Dermis blood vessel endothelial cell (primary cell): Measurements from ENCODE around the gene KCNC4. TPM values are rescaled to one million over a fixed set of nuclear protein-coding genes. Genes with fewer than 3 reads are reported as not detected.
A peak's percentile ranks its signal among the peaks of the same experiment; 100 is the strongest.

Source experiments
- DNase-seq: peaks from one replicate; pipeline ENCODE4 v3.0.0; 2010
- total RNA-seq: library from RNA; depleted of rRNA; stranded (reverse); fragments of >200 nt; gene quantifications from 2 replicates; pipeline ENCODE4 v1.2.3, GENCODE V29; 2014

Gene KCNC4
- total RNA-seq, result 5.1 and 5.8 TPM in 2 replicates

DNA sequence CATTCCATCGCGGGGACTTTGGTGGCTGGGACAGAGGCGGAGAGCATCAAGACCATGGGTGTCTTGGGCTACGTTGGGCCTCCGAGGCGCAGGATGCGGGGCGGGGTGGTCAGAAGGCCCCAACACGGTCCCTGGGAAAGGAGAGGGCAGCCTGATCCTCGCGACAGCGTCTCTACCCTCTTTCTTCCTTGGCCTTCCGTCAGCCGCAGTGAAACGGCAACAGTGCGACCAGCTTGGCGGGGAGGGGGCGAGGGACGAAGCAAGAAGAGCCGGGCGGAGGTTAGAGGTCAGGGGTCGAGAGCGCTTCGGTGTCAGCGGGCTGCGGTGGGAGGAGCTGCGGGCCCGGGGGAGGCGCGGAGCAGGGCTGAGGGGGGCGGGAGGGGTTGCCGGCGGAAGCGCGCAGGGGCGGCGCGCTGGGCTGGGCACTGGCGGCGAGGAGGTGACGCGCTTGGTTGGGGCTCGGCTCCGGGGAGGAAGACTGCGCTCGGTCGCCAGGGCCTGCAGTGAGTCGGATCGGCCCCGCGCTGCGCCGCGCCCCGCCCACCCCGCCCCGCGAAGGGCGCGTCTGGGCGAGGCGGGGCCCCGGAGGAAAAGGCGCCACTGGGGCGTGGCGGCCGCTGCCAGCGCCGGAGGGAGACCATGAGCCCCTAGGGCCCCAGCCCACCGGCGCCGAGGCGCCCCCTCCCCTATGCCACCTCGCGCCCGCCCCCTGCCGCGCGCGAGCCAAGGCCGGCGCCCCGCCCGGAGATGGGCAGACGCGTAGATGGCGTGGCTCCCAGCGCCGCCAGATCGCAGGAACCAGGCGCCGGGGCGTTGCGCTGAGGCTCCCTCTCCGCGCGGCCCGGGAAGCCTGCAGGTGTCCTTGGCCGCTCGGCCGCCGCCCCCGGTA lies at the start of gene KCNC4:
Gene KCNC4, plus strand, starts transcription at position 600 of the 889 bp plus-strand sequence. CDS start 1,186 bp downstream, outside the sequence.
- DNase-seq, result peak; percentile 82

DNA sequence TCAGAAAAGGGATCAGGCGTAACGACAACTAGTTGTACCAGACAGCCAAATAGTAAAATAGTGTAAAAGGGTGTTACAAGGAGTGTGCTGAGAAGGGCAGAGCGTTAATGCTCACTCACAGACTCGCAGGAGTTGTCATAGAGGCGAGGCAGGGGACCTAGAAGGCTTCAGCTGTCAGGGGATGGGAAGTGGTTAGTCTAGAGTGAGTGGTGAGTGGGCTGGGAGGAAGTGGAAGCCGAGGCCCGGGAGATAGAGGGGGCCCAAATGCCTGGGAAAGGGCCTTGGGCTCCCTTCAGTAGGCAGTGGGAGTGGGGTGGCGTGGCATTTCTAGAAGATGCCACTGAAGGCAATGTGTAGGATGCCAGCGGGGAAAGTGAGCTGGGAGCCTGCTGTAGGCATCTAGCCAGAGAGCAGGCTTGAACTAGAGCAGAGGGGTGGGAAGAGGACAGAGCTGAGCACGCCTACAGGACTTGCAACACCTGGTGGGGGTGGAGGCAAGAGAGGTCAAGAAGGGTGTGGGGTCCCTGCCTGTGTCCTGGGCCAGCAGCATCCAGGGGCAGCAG lies 49.5 kb upstream of the KCNC4 start:
- no peak for DNase-seq

DNA sequence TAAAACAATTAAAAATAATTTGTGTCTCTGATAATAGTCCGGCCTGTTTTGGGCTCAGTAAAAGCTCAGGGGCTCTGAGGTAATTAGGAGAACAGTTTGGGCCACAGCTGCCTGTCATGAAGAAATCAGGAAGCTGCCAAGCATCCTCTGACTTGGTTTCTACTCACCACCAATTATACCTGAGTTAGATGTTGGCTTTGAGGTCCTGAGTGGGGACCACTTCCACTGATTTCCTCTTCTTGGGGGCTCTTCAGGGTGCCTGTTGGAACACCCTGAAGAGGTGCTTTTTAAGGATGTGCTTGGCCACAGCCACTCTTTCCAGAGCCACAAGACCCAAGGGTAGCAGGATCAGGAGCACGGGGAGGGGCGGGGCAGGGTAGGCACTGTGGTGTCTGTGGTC lies 48.9 kb upstream of the KCNC4 start:
- no peak for DNase-seq

DNA sequence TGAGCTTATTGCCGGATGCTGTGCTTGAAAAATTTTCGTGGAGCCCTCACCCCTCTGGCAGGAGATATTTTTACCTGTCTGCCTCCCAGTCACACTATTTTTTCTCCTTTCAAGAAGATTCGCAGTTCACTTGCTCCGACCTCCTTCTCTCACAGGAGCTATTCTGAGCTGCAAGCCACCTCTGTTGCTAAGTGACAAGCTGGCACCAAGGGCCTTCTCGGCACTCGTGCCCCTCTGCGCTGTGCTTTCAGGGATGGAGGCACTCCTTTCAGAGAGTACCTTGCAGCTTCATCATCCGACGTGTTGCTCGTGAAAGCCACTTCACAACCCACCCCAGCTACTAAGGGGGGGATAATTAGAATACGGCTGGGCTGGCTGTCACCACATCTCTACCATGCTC lies 48.3 kb upstream of the KCNC4 start:
- no peak for DNase-seq

DNA sequence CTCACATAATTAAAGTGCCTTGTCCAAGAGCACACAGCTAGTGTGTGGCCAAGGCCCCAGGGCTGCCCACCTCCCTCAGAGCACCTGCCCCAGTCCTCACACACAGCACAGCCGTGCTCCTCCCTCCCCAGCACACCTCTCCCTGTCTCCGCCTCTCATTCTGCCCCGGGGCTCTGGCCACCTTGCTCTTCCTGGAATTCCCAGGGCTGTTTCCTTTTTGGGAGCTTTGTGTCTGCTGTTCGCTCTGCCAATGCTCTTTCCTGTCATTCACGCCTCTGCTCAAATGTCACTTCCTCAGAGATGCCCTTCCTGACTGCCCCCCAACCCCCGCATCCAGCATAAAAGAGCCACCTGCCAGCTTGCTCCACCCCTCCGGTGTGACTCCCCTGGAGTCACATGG lies 46.5 kb upstream of the KCNC4 start:
- DNase-seq, result peak; percentile 25

DNA sequence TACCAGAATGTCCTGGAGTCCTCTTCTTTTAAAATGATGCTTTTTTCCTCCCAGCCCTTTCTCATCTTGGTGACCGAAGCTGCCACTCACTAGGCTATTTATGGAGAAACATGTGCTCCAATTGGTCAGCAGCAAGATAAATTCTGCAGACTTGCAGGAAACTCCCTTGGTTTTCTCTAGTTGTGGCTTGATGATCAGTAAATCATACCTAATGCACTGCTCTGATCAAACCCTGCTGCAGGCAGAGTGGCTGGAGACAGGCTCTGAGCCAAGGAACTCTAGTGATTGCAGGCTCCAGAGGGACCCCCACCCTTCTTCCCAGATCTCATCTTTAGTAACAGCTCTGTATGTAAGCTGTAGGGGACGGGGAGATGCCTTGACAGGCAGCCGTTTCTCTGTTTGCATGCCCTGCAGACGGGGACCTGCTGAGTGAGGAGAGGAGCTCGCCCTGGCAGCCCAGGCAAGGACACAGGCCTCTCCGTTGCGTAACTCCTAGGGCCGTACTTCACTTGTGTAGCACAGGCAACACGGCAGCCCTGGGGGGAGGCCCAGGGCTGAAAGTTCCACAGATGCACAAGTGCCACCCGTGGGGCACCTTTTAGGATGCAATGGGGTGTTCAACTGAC lies 45.3 kb upstream of the KCNC4 start:
- DNase-seq, result no peak

DNA sequence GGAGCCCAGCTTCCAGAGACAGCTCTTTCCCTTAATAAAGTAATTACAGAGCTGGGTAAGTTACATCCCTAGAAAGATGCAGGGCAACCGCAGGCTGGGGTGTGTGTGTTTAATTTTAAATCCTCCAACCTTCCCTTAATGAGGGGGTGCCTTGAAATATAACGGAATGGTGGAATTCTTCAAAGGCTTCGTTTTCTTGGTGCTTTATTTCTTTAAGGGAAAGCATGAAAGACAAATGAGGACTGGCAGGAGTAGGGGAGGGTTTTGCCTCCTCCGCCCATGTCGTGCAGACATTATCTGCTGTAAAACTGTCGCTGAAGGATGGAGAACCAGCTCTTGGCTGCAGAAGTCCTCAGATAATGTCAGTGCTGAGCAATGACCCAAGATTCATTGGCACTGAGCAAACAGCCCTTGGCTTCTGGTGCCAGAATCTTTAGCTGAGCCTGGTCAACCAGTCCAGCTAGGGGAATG lies 44.3 kb upstream of the KCNC4 start:
- no peak for DNase-seq

DNA sequence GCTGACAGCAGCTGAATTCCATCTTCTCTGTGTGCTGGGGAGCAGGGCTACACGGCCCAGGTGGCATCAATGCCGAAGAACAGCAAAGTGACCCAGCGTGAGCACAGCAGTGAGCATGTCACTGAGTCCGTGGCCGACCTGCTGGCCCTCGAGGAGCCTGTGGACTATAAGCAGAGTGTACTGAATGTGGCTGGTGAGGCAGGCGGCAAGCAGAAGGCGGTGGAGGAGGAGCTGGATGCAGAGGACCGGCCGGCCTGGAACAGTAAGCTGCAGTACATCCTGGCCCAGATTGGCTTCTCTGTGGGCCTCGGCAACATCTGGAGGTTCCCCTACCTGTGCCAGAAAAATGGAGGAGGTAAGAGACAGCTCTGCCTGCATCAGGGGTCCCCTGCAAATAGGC lies 43.3 kb upstream of the KCNC4 start:
- DNase-seq, result no peak

DNA sequence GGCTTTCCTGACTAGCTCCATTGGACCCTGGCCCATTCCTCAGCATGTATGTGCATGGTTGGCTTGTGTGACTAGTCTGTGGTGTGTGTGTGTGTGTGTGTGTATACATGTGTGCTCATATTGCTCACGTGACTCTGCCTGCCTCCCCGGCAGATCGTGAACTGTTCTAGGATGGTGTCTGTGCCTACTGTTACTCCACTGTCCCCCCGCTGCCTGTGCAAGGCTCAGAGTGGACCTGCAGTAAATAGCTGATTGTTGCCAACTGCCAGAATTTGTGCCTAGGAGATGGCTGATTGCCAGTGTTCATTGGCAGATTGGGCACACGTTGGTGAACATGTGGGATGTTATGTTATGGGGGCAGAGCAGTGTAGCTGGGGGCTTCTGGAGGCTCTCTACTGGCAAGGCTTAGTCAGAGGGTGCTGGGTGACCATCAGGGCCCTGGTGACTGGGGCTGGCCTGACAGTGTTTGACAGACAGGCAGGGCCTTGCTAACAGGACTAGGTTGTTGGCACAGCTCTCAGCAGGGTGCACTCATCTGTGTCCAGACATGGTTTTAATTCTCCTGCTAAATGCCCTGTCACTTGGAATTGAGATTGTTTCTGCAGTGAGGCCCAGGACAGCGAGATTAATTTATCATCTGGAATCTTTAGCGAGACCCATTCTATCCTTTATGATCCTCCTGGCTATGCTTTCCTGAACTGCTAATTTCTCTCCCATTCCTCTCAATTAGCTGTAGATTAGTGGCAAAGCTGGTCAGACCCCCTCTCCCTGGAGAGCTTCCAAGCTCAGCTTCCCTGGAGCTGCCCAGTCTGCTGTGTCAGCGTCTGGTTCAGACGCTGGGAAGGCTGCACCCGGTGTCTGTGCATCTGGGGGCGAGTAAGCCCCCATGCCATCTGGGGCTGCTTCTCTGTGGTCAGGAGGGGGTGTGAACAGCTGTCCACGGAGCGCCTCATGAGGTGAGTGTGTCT lies 39.1 kb upstream of the KCNC4 start:
- DNase-seq, result no peak

DNA sequence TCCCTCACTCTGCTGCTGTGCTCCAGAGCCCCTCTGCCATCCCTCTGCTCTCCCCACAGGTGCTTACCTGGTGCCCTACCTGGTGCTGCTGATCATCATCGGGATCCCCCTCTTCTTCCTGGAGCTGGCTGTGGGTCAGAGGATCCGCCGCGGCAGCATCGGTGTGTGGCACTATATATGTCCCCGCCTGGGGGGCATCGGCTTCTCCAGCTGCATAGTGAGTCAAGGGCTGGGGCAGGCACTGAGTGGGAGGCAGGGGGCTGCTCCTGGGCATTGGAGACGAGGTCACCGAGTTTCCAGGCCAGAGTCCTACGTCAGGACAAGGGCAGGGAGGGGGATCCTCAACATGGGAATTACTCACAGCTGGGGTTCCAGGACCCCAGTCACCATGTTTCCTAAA lies 38.1 kb upstream of the KCNC4 start:
- no peak for DNase-seq

DNA sequence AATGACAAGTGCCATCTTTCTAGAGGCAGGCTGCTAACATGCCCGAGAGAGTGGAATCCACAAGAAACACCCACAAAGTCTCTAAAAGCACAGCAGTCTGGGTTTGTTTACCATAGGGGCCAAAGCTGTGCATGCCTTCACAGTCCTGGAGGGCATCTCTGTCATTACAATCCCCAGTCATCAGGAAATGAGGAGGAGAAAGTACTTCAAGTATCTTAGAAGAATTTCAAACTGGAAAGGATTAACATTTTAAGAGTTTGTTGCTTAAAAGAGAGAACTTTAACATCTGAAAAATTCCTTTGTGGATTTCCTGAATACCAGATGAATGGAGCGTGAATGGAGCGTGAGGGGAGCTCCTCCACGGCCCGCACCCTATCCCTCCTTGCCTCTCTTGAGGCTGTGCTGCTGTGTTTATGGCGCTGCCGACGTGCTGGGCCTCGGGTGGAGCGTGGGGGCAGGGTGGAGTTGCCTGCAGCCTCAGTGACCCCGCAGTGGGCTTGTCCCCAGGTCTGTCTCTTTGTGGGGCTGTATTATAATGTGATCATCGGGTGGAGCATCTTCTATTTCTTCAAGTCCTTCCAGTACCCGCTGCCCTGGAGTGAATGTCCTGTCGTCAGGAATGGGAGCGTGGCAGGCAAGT lies 36.5 kb upstream of the KCNC4 start:
- DNase-seq, result no peak

DNA sequence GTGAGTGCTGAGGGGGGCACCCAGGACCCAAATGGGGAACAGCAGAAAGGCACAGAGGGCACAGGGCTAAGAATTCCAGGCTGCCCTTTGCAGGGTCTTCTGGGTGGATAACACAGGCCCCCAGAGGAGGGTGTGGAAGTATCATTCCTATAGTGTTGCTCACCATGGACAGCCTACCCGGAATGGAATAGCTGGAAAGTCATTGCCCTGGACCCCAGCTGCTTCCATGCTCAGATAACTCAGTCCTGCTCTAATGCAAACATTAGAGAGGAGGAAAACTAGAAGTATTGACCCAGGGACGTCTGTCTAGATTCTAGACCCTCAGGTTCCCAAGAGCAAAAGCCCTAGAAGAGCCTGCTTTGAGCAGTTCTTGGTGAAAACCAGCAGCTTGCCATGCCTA lies 35.2 kb upstream of the KCNC4 start:
- no peak for DNase-seq

DNA sequence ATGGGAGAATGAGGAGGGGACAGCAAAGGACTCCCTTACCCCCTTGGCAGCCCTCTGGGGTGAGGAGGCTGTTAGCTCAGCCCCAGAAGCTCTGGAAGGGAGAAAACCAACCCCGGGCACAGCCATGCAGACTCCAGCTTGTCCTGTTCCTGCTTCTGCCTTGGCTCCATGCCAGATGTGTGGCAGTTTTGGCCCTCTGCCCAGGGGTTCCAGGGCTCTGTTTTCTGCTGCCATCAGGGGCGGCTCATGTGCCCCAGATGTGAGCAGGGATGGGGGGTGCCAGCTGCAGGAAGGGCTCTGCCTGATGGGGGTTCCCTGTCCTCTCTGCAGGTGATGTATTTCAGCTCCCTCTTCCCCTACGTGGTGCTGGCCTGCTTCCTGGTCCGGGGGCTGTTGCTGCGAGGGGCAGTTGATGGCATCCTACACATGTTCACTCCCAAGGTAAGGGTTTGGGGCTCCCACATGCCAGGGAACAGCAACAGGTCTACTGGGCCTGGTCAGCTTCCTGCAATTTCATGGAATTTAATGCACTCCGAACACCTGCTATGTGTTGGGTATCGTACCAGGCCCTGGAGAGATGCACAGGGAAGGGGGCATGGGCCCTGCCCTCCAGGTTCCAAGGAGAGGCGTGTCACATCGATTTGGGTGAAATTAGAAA lies 33.7 kb upstream of the KCNC4 start:
- peak; percentile 34 for DNase-seq

DNA sequence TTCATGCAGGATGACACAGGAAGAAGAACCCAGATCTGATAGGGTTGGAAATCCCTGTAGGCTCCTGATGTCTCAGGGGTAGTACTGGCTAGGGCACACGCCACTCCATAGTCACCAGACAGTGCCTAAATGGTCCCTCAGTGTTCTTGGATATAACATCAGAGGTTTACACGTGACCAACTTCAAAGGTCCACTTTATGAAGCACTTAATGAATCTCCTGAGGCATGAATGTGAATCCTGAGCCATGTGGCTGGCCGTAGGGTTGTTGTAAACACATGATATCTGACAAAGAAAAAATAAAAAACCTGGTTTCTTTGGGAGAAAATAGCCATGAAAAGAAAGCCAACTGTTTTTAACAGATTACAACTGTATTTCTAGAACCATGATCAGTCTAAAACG lies 32.3 kb upstream of the KCNC4 start:
- DNase-seq, result no peak

DNA sequence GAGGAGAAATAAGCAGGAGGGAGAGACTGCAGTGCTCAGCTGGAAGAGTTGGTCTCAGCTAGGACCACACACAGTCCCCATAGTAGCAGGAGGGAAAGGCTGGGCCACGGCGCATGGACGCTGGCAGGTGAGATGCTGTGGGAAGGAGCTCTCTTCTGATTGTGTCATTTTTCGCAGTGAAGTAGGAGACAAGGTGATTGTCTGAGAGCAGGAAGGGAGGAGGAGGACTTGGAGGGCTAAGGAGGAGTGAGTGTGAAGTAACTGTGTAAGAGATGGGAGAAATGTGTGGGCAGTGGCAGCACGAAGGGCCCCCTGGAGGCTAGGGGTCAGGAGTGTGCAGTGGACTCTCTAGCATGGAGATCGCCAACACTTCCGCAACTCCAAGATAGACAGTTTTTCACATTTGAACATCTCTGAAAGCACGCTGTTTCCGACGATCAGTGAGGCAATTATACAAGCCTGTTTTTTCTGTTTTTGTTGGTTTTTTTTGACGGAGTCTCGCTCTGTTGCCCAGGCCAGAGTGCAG lies 26.4 kb upstream of the KCNC4 start:
- DNase-seq, result no peak

DNA sequence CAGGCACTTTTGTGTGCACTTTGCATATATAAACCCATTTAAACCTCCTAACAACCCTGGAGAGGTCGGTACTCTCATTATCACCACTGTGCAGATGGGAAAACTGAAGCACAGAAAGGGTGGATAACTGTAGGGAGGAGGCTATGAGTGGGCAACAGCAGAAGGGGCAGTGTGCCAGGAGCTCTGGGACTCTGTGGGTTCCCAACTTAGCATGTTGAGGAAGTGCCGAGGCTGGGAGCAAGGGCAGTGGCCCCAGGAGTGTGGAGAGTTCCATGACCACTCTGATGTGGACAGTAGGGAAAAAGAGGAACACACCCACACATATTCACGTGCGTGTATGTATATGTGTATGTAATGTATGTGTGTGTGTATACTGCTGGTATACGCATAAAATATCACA lies 25.7 kb upstream of the KCNC4 start:
- no peak for DNase-seq

DNA sequence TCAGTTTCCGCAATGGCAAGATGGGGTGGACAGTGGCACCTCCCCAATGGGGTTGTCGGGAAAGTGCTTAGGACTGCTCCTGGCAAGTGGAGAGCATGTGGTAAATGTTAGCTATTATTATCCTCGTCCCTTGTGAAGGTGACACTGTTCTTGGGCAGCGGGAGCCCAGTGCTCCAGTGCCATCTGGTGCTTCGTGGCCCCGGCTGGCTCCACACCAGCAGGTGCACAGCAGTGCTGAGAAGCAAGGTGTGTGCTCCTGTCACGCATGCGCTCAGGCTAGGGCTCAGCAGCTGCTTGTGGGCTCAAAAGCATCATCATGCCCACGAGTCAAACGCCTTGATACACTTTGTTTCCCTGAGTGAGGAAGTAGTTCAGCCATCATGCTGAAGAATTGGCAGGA lies 24.9 kb upstream of the KCNC4 start:
- no peak for DNase-seq

DNA sequence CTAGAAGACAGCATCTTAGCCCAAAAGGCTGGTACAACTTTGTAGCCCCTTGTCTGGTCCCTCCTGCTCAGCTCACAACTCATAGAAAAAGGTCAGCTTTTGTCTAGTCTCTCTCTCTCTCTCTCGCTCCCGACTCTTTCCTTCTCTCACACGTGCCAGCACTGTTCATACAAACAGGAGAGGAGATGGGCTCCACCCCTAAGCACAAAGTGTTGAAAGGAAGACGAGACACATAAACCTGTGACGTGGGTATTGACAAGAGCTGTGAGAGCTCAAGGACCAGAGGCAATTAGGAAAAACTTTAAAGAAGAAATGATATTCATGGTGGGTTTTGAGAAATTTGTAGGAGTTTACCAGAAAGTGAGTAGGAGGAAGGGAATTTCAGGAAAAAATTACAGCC lies 23.6 kb upstream of the KCNC4 start:
- DNase-seq, result no peak

DNA sequence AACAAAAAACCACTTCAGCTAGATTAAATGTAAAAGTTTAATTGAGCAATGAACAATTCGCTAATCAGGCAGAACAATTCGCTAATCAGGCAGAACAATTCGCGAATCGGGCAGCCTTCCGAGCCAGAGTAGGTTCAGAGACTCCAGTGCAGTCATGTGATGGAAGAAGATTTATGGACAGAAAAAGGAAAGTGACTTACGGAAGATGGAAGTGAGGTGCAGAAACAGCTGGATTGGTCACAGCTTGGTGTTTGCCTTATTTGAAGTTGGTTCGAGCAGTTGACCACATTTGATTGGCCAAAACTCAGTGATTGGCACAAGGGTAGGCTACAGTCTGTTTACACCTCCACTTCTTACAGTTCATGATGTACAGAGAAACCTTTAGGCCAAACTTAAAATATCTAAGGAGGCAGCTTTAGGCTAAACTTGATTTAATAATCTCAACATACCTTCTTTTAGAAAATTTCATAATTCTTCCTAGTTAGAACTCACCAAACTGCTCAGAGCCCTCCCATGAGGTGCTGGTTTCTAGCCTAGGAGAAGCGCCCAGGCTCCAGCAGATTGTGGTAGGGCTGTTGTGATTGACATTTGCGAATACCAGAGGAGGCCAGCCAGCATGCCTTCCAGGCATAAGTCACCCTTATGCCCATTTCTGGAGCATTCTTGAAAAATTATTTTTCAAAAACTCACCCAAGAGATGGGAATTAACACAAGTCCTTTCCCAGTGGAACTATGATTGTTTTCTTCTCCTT lies 22.8 kb upstream of the KCNC4 start:
- no peak for DNase-seq

DNA sequence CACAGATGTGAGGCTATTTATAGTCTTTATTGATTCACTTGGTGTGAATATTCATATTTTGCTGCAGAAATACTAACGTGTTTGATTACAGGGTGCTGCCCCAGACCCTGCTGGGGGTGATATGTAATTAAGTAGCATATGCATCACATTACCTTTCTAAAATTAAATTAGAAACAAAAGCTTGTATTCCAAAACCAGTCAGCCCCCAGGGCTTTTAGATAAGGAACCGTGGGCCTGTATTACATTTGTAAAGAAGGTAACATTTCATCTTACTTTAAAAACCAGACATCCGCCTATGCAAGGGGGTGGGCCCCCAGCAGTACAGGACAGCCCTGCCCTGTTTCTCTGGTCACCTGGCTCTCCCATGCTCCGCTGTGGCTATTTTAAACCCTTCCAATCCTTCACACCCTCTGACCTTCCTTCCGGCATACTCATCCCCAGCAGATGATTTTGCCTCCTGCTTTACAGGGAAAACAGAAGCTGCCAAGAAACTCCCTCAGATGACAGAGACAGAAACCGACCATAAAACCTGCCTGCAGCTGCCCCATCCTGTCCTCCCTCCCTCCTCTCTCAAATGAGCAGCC lies 22.0 kb upstream of the KCNC4 start:
- no peak for DNase-seq
